Inferior parietal cortex (tissue), 1 donor: ENCODE measurements around the gene OR2S2.

ENCODE experiments used
- DNase-seq: peaks from one replicate; pipeline ENCODE4 v3.0.0-alpha.2; 2016; ENCODE audit errors: extremely low spot score

OR2S2 gene

DNA sequence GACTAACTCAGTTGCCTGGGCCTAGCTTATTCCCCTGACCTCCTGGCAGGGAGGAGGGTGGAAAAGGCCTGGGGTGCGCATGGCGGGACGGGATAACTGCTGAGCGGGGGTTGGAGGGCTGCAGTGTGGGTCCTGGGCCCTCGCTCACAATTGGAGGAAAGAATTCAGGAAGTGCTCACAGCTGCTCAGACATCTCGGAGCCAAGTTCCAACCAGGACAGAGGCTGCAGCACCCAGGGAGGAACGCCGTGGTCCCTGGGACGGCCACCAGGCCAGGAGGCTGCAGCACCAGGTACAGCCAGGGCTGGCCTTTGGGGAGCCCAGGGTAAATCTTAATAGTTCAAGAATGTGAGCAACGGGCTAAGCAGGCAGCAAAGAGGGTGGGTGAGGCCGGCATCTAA, 48.7 kb downstream of the OR2S2 start, which contains the start of gene SPAAR:
SPAAR (plus strand) TSS at position 217 of the 400 bp plus-strand sequence. CDS start 974 bp downstream, outside the sequence.
- DNase-seq = no peak

DNA sequence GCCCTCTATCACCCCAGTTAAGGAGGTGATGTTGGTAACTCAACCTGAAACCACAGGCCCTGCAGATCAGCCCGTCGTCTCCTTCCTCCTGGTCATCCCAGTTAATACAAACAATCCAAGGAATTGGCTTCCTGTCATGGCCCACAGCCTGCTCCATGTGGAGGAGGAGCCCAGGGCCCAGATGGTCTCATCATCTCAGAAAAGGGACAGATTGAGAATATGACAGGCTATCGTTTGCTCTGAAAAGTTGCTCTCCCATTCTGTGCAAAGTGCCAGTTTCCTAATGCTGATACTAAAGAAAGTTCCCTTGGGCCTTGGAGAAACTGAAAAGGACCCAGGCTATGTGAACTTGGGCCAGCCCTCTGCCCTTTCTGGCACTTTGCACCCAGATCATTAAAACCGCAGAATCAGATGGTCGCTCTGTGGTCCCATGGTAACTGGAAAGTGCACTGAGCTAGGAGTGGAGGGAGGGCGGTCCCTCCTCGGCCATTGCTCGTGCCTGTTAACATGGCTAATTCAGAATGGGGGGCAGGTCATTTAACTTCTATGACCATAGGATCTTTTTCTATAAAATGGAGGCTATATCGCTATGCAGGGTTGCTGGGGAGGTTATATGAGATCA, 49.3 kb downstream of the OR2S2 start:
- DNase-seq = no peak

DNA sequence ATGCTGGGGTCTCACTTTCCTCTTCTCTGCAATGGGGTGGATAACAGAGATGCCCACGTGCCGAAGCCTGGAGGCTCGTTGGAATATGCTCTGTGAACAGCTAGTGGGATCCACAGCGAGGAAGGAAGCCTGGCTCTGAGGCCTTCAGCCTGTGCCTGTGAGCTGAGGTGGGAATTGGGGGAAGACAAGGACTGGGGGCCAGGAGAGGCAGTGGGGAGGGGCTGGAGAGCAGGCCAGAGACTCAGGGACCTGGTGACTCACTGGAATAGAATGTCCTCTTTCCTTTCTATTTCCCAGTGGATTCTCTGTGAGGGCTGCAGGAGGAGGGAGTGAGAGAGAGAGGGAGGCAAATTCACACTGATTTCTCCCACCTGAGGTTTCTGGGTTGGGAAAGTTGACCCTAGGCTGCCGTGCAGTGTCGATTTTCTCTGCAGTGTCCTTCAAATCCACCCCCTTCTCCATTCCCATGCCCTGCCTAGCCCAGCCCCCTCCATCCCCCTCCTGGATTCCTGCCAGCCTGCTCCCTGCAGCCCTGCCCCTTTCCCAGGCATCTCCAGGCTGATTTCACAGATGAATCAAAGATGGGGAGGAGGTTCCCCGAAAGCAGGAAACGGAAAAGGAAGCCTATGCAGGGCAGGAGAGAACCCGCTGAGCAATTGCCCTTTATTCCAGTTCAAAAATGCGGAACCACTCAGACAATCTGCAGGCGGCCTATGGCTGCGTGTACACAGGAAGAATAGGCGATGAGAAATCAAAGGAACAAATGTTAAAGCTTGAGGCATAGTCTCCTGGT, 50.0 kb downstream of the OR2S2 start:
- no peak for DNase-seq
